ENCODE measurements around the gene ZNF648.

ZNF648 gene

GRCh38 chr1:182080955-182081582 lies 19.6 kb upstream of the ZNF648 start:
- peak; percentile 69 for TF ChIP-seq CTCF (conservative IDR thresholded peaks at IDR 0.05; ENCODE audit: low read depth, low read length)
- H3K4me3 ChIP-seq (ENCODE audit: low read depth, low read length), result no peak overlapping the region
- peak; percentile 64 for DNase-seq (ENCODE audit: low read depth)

- no peak for DNase-seq (ENCODE audit: low read depth)
- no peak overlapping the region for H3K4me3 ChIP-seq (ENCODE audit: low read depth, low read length)
- no peak for TF ChIP-seq CTCF (conservative IDR thresholded peaks at IDR 0.05; ENCODE audit: low read depth, low read length)
Observed at GRCh38 chr1:182080040-182080439, 18.5 kb upstream of the ZNF648 start.

- H3K4me3 ChIP-seq (ENCODE audit: low read depth, low read length), result no peak overlapping the region
- DNase-seq (ENCODE audit: low read depth), result no peak
- no peak for TF ChIP-seq CTCF (conservative IDR thresholded peaks at IDR 0.05; ENCODE audit: low read depth, low read length)
Observed at GRCh38 chr1:182071924-182072323, 10.4 kb upstream of the ZNF648 start.

- peak; percentile 29 for DNase-seq (ENCODE audit: low read depth)
- peak; percentile 61 for TF ChIP-seq CTCF (conservative IDR thresholded peaks at IDR 0.05; ENCODE audit: low read depth, low read length)
- no peak overlapping the region for H3K4me3 ChIP-seq (ENCODE audit: low read depth, low read length)
Observed at GRCh38 chr1:182069028-182069466, 7.5 kb upstream of the ZNF648 start.

- no peak for TF ChIP-seq CTCF (conservative IDR thresholded peaks at IDR 0.05; ENCODE audit: low read depth, low read length)
- H3K4me3 ChIP-seq (ENCODE audit: low read depth, low read length), result no peak overlapping the region
- no peak for DNase-seq (ENCODE audit: low read depth)
Observed at GRCh38 chr1:182066934-182067333, 5.4 kb upstream of the ZNF648 start.

- TF ChIP-seq CTCF (conservative IDR thresholded peaks at IDR 0.05; ENCODE audit: low read depth, low read length), result no peak
Observed at GRCh38 chr1:182065126-182065845, 3.8 kb upstream of the ZNF648 start.

GRCh38 chr1:182064611-182065010 lies 3.1 kb upstream of the ZNF648 start:
- no peak overlapping the region for H3K4me3 ChIP-seq (ENCODE audit: low read depth, low read length)
- no peak for DNase-seq (ENCODE audit: low read depth)
- TF ChIP-seq CTCF (conservative IDR thresholded peaks at IDR 0.05; ENCODE audit: low read depth, low read length), result no peak

More at GRCh38 chr1:182065126-182065845, 3.8 kb upstream of the ZNF648 start:
- no peak overlapping the region for H3K4me3 ChIP-seq (ENCODE audit: low read depth, low read length)
- no peak for DNase-seq (ENCODE audit: low read depth)

Data from choroid plexus epithelial cell (primary cell).